Measurements from ENCODE around the gene NECAB3. TPM values are rescaled to one million over a fixed set of nuclear protein-coding genes. Genes with fewer than 3 reads are reported as not detected.
"Not testable (repeated sequence)": the region's sequence is repeated elsewhere in the genome, so short reads cannot be mapped to it uniquely, and the experiment has no call there.

The NECAB3 gene
- total RNA-seq, 2 donors from 2014 or later = 24.0 to 29.6 TPM

- H3K9me3 ChIP-seq = no peaks in the 10 kb centered on the region
- H3K36me3 ChIP-seq = peaks cover 40% of the 10 kb centered on the region
- DNase-seq (ENCODE audit: low spot score) = no peak
These were observed 29.7 kb downstream of the NECAB3 start for GRCh38 chr20:33644313-33645071.

GRCh38 chr20:33640287-33640686, 33.9 kb downstream of the NECAB3 start:
- ATAC-seq (ENCODE audit: insufficient number of reproducible peaks, low FRiP score, low read depth) = no peak

More at GRCh38 chr20:33644313-33645071, 29.7 kb downstream of the NECAB3 start:
- Histone ChIP-seq H3K27me3 (replicated peaks; ENCODE audit: insufficient read depth) (no peaks in the 10 kb centered on the region), H3K27ac (no peak overlapping the region), H3K4me1 (ENCODE audit: control insufficient read depth in 1 of 2, low read depth in 2 of 2) (peaks cover 15 to 31% of the 10 kb centered on the region in 2 donors), H3K4me3 (no peak overlapping the region)
- ATAC-seq (ENCODE audit: insufficient number of reproducible peaks, low FRiP score, low read depth) = no peak
- no peak for TF ChIP-seq CTCF (IDR thresholded peaks at IDR 0.05)

GRCh38 chr20:33636776-33637175, 37.5 kb downstream of the NECAB3 start:
- peaks cover 35% of the 10 kb centered on the region for H3K36me3 ChIP-seq

More at GRCh38 chr20:33640287-33640686, 33.9 kb downstream of the NECAB3 start:
- no peaks in the 10 kb centered on the region for H3K27me3 ChIP-seq (replicated peaks; ENCODE audit: insufficient read depth)
- peaks cover 51% of the 10 kb centered on the region for H3K36me3 ChIP-seq
- DNase-seq (ENCODE audit: low spot score) = no peak
- H3K9me3 ChIP-seq = no peaks in the 10 kb centered on the region
- H3K4me3 ChIP-seq = no peak overlapping the region
- H3K27ac ChIP-seq = no peak overlapping the region
- H3K4me1 ChIP-seq (ENCODE audit: control insufficient read depth in 1 of 2, low read depth in 2 of 2) = no peaks in the 10 kb centered on the region
- TF ChIP-seq CTCF (IDR thresholded peaks at IDR 0.05) = no peak

GRCh38 chr20:33635341-33635740, 38.9 kb downstream of the NECAB3 start:
- ATAC-seq (ENCODE audit: insufficient number of reproducible peaks, low FRiP score, low read depth) (no peak), DNase-seq (ENCODE audit: low spot score) (no peak)
- H3K27me3 ChIP-seq (replicated peaks; ENCODE audit: insufficient read depth) = no peaks in the 10 kb centered on the region
- H3K4me3 ChIP-seq = no peak overlapping the region
- H3K9me3 ChIP-seq = no peaks in the 10 kb centered on the region
- no peaks in the 10 kb centered on the region for H3K4me1 ChIP-seq (ENCODE audit: control insufficient read depth in 1 of 2, low read depth in 2 of 2)
- H3K36me3 ChIP-seq = peaks cover 36% of the 10 kb centered on the region
- H3K27ac ChIP-seq = no peak overlapping the region
- no peak for TF ChIP-seq CTCF (IDR thresholded peaks at IDR 0.05)

More at GRCh38 chr20:33636776-33637175, 37.5 kb downstream of the NECAB3 start:
- Histone ChIP-seq H3K27me3 (replicated peaks; ENCODE audit: insufficient read depth) (no peaks in the 10 kb centered on the region), H3K27ac (no peak overlapping the region), H3K4me3 (no peak overlapping the region), H3K4me1 (ENCODE audit: control insufficient read depth in 1 of 2, low read depth in 2 of 2) (no peaks in the 10 kb centered on the region), H3K9me3 (no peaks in the 10 kb centered on the region)
- DNase-seq (ENCODE audit: low spot score) (no peak), ATAC-seq (ENCODE audit: insufficient number of reproducible peaks, low FRiP score, low read depth) (no peak)
- TF ChIP-seq CTCF (IDR thresholded peaks at IDR 0.05) = no peak

- H3K36me3 ChIP-seq = peaks cover 29% of the 10 kb centered on the region
- H3K27me3 ChIP-seq (replicated peaks; ENCODE audit: insufficient read depth); H3K4me3 ChIP-seq; H3K27ac ChIP-seq; ATAC-seq (ENCODE audit: insufficient number of reproducible peaks, low FRiP score, low read depth); H3K9me3 ChIP-seq; H3K4me1 ChIP-seq (ENCODE audit: control insufficient read depth in 1 of 2, low read depth in 2 of 2); DNase-seq (ENCODE audit: low spot score): not testable (repeated sequence)
These were observed 42.3 kb downstream of the NECAB3 start for GRCh38 chr20:33631910-33632309.
